ENCODE results near the gene LYZL4.

LYZL4 gene

DNA sequence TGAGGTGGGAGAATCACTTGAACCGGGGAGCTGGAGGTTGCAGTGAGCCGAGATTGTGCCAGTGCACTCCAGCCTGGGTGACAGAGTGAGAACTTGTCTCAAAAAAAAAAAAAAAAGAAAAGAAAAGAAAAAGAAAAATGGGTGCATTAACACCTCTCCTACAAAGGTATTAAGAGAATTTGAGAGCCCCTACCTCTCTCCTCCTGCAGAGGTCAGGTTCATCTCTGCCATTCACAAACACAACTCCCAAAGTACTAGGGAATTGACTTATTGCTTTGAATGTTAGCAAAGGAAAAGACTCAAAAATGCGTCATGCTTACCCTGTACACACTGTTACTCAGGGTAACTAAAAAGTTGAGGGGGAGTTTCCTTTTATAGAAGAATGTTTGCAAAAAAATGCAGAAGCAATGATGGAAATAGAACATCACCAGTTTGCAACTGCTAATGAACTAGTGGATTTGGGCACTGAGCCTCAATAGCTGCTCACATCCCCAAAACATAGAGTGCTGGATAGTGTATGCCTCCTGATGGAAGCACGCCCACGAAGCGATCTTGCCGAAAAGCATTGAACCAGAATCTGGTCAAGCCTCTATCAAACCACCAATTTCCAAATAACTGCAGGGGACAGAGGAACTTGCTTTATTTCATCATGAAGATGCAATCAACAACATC is 15.5 kb upstream of the LYZL4 start:
- DNase-seq = no peak

DNA sequence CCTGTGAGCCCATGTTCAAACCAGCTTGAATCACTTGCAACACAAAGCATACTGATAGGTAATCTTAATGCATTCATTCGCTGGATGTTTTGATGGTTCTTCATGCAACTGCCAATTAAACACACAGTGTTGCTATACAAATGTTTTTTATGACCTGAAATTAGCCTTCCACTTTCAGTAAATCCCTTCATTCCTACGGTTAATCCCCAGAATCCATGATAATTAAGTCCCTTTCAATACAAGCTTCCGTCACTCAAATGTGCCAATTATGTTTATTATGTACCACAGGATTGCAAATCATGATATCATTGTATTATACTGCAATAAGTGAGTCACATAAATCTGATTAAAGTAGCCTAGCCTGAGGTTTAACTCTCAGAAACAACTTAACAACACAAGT is 14.5 kb upstream of the LYZL4 start:
- DNase-seq = no peak

GRCh38 chr3:42421818-42422796 is 11.7 kb upstream of the LYZL4 start:
- DNase-seq = no peak

- no peak for DNase-seq
These were observed 9.2 kb upstream of the LYZL4 start for GRCh38 chr3:42419563-42419962.

GRCh38 chr3:42412526-42413155 is 2.2 kb upstream of the LYZL4 start:
- DNase-seq = no peak

GRCh38 chr3:42411429-42411828 is 1.0 kb upstream of the LYZL4 start:
- no peak for DNase-seq

DNA sequence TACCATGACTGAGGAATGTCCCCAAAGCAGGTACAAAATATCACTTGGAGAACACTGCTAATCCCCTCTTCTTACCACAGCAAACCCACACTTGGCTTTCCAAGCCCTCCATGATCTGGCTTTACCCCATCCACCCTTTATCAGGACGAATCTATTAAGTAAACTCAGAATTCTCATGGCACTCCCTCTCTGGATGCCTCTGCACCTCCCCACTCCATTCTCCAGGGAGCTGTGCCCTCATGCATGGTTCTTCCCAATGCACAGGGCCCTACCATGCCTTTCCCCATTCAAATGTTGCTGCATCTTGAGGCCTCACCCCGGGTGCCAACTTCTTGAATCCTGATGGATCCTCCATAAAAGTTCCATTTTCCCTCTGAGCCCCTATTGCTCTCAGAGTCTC is 2.3 kb downstream of the LYZL4 start:
- DNase-seq = no peak

GRCh38 chr3:42406727-42407450 is 3.5 kb downstream of the LYZL4 start:
- DNase-seq = no peak

DNA sequence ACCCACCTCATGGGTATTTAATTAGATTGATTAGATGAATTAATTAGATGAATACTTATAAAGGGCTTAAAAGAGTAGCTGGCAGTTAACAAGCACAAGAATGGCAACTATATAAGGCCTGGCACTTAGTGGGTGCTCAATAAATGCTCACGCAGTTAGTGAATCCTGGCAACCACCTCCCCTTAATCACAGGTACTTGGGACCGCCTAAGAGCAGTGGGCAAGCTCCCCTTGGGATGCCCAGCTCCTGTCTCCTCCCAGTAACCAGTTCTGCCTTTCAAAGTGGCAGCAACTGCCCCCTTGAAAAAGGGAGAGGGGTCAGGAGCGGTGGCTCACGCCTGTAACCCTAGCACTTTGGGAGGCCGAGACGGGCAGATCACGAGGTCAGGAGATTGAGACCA is 4.6 kb downstream of the LYZL4 start:
- no peak for DNase-seq

DNA sequence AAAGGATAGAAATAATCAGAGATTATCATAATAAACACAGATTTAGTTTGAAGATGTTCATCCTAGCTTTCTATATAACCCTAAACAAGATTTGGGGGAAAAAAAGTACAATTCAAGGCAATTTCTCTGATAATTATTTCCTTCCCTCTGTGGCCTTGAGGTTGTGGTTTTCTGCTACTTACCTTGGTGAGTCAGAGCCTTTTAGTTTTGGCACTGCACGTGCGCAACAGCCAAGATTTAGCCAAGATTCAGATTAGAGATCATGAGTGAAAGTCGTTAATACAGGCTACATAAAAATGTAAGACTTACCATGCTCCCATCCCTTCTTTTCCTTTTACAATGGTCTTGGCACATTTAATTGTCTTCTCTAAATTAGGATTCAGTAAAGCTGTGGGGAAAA is 6.7 kb downstream of the LYZL4 start:
- DNase-seq = no peak

DNA sequence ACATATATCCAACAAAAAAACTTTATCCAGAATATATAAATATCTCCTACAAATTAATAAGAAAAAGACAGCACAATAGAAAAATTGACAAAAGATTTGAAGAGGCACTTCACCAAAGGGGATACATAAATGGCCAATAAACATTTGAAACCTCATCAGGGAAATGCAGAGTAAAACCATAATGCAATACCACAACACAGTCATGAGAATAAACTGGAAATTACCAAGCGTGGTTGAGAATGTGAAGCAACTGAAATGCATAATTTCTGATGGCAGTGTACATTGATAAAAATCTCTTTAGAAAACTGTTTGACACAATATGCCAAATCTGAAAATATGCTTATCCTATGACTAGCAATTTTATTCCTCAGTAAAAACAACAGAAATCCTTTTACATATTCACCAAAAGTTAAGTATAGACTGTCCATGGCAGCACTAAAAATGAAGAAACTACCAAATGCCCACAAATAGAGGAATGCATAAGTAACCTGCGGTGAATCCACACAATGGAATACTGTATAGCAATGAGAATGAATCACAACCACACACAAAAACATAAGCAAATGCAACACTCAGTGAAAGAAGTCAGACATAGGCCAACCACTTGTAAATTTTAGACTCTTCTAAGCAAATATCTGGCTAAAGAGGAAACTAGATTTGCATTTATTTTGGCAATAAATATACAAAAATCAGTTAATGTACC is 7.9 kb downstream of the LYZL4 start:
- no peak for DNase-seq

DNA sequence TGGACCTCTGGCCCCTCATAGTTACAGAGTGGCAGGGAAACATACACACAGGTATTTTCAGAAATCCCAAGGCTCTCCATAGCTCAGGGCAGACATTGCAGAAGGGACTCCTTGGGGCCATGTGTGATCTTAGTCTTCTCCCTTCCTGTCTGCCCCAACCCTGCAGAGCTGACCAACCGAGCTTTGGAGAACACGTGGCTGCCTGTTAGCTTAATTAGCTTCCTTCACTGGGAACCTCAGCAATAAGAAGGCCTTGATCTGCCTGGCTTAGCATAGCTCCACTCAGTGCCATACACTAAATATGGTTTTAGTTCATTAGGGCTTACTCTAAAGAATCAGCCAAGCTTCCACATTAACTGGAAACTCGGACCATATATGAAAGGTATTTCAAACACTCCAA is 12.3 kb downstream of the LYZL4 start:
- no peak for DNase-seq

DNA sequence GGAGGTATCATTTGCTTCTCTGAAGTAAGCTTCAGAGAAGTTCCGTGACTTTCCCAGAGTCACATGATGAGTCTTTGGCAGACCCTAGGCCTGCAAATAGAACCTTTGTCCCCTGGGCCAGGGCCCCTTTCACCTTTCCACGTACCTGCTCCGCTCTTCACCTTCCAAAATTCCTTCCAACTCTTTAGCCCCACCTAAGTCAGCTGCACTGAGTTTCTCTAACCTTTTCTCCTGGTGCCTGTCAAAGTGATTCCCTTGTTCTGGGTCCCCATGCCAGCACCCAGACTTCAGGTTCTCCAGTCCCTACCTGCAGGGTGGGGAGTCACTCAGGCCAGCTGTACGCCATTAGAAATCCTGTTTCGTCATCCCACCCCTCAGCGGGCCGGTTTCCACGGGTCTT is 12.8 kb downstream of the LYZL4 start:
- no peak for DNase-seq

DNA sequence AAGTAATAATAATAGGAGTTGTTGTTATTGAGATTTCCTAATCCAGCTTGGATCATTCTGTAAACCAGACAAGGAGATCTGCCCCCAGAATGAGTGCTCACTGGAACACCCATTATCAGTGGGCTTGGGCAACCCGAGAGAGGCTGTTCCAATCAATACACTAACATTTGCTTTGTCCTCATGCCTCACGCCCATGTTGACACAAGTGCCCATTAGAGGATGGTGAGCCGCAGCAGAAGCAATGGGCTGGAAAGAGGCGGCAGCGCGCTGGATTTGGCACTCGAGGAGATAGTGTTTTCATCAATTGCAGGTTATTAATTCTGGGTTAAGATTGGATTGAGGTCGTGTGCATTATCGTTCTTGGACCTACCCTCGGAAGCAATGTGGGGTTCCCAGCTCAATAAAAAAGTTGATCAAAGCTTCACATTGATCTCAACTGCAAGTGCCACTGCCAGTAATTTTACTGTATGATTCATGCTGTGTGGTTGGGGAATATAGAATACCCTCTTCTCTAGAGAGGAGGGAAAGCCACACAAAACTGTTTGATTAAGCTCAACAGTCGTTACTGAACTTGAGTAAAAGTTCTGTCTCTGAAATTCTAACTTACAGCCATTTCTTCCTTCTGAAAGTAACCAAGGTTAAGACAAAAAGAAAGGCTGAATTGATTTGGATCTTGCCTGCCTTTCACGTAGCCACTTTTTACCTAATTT is 15.7 kb downstream of the LYZL4 start:
- DNase-seq = no peak

DNA sequence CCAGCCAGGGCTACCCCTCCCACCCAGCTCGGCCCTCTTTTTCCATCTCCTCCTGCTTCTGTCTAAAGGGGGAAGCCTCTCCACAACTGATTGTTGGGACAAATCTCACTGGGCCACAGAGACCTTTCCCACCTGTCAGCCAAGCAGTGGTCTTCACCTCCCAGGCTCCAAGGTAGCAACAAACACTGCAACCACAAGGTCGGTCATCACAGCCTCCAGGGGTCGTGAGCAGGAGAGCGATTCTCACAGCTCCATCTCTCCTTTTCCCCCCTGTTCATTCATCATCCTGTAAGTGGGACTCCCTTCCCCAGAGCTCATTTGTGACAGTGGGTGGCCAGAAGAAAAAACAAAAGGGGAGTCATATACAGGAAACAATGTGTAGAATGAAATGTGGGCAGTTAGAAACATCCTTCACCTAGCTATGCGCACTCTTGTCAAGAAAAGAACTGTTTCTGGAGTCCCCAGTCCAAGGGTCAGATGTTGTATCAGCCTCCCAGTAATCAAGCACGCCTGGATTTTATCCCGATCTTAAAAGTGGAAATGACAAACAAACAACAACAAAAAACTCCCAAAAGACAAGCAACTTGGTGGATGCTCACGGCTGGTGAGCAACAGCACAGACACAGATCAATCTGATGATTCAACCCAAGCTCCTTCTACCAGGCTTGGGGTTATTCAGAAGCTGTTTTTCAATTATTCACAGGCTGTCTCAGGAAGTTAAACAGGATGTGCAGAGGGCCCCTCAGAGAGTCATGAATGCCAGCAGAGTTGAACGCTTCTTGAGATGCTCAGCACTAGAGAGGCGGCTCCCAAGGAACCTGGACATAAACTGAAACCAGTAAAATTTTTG is 22.4 kb downstream of the LYZL4 start:
- peak; percentile 49 for DNase-seq

GRCh38 chr3:42381551-42382082 is 28.8 kb downstream of the LYZL4 start:
- DNase-seq = no peak

DNA sequence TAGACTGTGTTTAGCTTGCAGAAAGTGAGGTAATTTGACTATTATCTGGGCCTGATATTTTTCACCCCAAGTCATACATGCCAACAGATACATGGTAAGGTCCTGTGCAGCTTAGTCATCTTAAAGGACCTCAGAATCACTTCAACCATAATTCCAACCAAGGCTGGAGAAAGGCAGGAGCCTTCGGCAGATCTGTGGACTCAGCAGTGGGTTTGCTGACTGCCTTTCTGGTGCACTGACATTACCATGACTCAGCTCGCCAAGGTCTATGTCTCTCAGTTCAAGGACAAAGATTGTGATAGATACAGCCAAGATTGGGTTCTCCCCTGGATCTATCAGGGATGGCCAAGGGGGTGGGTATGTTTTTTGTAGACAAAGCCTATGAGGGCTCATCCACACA is 32.7 kb downstream of the LYZL4 start:
- no peak for DNase-seq

- peak; percentile 19 for DNase-seq
These were observed 34.0 kb downstream of the LYZL4 start for GRCh38 chr3:42376344-42376798.

DNA sequence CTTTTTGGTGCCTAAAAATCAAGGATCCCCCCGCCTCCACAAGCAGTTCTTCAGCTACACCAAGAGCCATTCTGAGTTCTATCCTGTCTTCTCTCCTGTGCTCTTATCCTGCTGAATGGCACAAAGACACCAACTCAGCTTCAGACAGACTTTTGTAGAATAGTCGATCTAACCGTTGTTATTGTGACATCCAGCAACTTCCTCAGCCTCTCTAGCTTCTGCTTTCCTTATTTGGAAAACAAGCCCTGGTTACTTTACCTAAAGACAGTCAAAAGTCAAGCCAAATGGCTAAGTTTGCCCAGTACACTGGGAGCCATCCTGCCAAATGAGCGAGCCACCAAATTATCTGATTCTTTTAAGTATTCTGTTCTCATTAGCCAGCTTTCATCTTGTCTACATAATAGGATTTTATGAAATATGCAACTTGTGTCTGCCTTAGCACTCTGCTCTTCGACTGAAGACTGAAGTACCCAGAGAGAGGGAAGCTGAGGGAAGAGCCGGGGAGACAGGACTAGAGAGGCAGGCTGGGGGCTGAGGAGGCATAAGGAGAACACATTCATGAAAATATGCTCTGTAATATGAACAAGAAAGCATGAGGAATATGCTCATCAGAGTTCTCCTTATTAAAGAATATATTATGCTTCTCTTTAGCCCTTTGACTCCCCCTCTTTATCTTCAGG is 35.1 kb downstream of the LYZL4 start:
- DNase-seq = no peak

DNA sequence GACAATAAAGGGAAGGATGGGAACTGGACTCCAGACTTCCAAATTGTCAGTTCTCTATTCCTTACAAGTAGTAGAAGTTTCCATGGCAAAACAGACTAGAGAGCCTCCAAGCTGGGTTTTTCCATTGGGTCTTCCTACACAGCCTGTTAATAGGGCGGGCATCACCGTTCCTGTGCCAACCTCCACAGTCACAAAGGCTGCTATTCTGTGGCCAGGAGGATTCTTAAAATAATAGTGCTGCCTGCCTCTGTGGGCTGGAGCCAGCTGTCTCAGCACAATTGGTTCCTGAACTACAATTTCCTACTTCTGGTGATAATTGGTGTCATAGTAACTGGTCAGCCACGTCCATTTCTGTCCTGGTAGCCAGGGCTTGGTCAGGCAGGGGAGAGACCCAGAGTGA is 38.6 kb downstream of the LYZL4 start:
- DNase-seq = no peak
